ENCODE data around the gene SMIM44.

GRCh38 chr19:3506384-3507340 is 23.4 kb upstream of the SMIM44 start:
- no peak for TF ChIP-seq CTCF (IDR thresholded peaks at IDR 0.05; ENCODE audit: insufficient read depth, low read length, poor library complexity, severe bottlenecking)
- no peak for TF ChIP-seq EZH2phosphoT487 (conservative IDR thresholded peaks at IDR 0.05; ENCODE audit: low read length)
